T47D (cell line): ENCODE data around the gene CBFA2T2.
"Not testable (repeated sequence)": the region's sequence is repeated elsewhere in the genome, so short reads cannot be mapped to it uniquely, and the experiment has no call there.

Source experiments
- DNase-seq, 2 experiments: peaks; one replicate each; pipeline versions ENCODE4 v3.0.0 to v3.0.0-alpha.2; 2011 to 2012; ENCODE audit warnings: low read depth in 1 of 2, low spot score in 1 of 2
- JUND ChIP-seq: IDR thresholded peaks from 2 replicates; pipeline ENCODE4 v1.6.1; 2012; ENCODE audit warnings: low read depth
- in situ Hi-C: cut with HindIII; loops from 2 replicates; pipeline ENCODE4 v1.10.0; 2016; ENCODE audit warnings: low sequenced_read_pairs, low pct_unique_long_range_greater_than_20kb

The CBFA2T2 gene

DNA sequence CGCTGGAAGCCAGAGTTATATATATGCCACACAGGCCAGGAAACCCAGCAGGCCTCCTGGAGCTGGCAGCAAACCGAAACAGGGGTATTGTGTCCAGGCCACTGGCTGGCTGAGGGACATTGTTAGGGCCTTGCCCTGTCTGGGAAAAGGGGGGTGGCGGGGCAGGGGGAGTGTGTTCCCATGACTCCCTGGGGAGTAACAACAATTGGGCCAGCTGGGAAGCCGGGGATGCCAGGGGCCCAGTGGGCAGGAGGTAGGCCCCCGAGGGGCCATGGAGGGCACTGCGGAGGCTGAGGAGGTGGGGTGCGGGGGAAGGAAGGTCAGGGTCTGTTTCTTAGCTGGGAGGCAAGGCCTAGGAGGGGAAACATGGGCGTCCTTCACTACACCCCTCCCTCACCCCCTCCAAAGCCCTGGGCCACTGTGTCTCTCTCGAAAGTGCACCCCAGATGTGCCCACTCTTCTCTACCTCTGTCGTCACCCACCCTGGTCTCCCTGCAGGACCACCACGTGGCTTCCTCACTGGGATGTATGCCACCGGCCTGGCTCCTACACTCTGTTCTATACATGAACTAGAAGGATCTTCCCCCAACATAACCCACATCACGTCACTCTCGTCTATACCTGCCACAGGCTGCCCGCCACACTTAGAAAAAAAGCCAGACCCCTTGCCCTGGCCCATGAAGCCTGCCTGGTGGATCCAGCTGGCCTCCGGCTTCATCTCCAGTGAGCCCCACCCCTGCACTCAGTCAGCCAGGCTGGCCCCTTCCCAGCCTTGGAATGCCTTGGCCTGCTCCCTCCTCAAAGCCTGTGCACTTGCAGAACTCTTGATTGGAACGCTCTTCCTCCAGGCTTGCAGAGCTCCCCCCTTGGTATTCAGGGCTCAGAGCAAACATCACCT lies 204.1 kb downstream of the CBFA2T2 start:
- TF ChIP-seq JUND, result no peak
- DNase-seq, result no peak
- in situ Hi-C loops, result no loop called here

- in situ Hi-C loops, result no loop called here
Measured at GRCh38 chr20:33694639-33695012, 204.7 kb downstream of the CBFA2T2 start.

GRCh38 chr20:33696448-33696847 lies 206.6 kb downstream of the CBFA2T2 start:
- no peak for DNase-seq
- TF ChIP-seq JUND, result no peak
- in situ Hi-C loops, result no loop called here

More at GRCh38 chr20:33694639-33695012, 204.7 kb downstream of the CBFA2T2 start:
- TF ChIP-seq JUND, result no peak
- DNase-seq, result no peak

DNA sequence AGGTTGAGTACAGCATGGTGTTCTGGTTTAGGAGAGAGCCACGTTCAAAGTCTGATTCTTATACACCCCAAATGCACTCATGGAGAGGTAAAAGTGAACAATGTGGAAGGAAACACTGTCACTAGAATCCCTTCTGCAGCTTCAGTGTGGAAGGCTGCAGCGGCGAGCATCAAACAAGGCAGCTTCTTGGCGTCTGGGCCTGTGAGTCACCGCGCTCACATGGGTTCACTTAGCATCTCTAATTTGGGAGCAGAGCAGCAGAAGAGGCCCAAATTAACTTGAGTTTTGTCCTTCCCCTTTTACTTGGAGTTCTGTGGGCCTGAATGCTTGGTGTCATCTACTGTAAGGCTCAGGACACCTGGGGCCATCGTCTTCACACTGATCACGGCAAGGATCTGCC lies 207.2 kb downstream of the CBFA2T2 start:
- no peak for TF ChIP-seq JUND
- no peak for DNase-seq
- in situ Hi-C loops, result no loop called here

DNA sequence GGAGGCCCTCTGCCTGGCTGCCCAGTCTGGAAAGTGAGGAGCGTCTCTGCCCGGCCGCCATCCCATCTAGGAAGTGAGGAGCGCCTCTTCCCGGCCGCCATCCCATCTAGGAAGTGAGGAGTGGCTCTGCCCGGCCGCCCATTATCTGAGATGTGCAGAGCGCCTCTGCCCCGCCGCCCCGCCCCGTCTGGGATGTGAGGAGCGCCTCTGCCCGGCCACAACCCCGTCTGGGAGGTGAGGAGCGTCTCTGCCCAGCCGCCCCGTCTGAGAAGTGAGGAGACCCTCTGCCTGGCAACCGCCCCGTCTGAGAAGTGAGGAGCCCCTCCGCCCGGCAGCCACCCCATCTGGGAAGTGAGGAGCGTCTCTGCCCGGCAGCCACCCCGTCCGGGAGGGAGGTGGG lies 209.1 kb downstream of the CBFA2T2 start:
- in situ Hi-C loops, DNase-seq: not testable (repeated sequence)
